ENCODE measurements around the gene KIT.

Gene KIT

GRCh38 chr4:54727346-54727745 lies 69.6 kb downstream of the KIT start:
- H3K4me3 ChIP-seq (ENCODE audit: low read length) = no peak overlapping the region
- TF ChIP-seq, protein P1, sequence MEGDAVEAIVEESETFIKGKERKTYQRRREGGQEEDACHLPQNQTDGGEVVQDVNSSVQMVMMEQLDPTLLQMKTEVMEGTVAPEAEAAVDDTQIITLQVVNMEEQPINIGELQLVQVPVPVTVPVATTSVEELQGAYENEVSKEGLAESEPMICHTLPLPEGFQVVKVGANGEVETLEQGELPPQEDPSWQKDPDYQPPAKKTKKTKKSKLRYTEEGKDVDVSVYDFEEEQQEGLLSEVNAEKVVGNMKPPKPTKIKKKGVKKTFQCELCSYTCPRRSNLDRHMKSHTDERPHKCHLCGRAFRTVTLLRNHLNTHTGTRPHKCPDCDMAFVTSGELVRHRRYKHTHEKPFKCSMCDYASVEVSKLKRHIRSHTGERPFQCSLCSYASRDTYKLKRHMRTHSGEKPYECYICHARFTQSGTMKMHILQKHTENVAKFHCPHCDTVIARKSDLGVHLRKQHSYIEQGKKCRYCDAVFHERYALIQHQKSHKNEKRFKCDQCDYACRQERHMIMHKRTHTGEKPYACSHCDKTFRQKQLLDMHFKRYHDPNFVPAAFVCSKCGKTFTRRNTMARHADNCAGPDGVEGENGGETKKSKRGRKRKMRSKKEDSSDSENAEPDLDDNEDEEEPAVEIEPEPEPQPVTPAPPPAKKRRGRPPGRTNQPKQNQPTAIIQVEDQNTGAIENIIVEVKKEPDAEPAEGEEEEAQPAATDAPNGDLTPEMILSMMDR (conservative IDR thresholded peaks at IDR 0.05; ENCODE audit: low read depth, low read length) = no peak
- no peak for DNase-seq (ENCODE audit: low read depth)

DNA sequence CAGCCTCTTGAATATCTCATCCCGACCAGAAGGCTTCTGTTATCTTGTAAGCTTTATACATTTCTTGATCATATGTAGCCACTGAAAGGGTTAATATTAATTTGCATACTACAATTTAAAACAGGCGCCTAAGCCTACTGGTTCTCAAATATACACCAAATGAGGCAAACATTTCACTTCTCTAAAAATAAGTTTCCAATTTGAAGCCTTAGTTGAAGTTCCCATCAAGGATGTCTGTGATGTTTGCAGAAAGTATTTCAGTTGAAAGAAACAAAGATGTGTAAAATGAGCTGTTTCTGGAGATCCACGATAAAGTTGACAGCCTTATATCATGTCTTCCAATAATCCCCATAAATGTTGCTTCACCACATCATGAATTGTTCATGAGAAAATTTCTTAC lies 70.6 kb downstream of the KIT start:
- TF ChIP-seq, protein P1 (conservative IDR thresholded peaks at IDR 0.05; ENCODE audit: low read depth, low read length) = no peak
- DNase-seq (ENCODE audit: low read depth) = no peak
- no peak overlapping the region for H3K4me3 ChIP-seq (ENCODE audit: low read length)

DNA sequence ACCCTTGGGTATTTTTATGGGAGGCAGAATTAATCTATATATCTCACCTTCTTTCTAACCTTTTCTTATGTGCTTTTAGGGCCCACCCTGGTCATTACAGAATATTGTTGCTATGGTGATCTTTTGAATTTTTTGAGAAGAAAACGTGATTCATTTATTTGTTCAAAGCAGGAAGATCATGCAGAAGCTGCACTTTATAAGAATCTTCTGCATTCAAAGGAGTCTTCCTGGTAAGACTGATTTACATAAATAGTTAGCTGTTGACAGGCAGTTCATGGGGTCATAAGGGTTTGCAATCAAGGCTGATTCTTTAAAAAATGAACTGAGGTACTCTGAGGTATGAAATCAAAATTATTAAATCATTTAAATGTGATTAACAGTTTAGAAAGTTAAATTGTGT lies 71.5 kb downstream of the KIT start:
- no peak overlapping the region for H3K4me3 ChIP-seq (ENCODE audit: low read length)
- no peak for DNase-seq (ENCODE audit: low read depth)
- TF ChIP-seq, protein P1 (conservative IDR thresholded peaks at IDR 0.05; ENCODE audit: low read depth, low read length) = no peak

- TF ChIP-seq, protein P1 (conservative IDR thresholded peaks at IDR 0.05; ENCODE audit: low read depth, low read length) = no peak
- no peak overlapping the region for H3K4me3 ChIP-seq (ENCODE audit: low read length)
- DNase-seq (ENCODE audit: low read depth) = no peak
These were observed 72.8 kb downstream of the KIT start for GRCh38 chr4:54730581-54730980.

DNA sequence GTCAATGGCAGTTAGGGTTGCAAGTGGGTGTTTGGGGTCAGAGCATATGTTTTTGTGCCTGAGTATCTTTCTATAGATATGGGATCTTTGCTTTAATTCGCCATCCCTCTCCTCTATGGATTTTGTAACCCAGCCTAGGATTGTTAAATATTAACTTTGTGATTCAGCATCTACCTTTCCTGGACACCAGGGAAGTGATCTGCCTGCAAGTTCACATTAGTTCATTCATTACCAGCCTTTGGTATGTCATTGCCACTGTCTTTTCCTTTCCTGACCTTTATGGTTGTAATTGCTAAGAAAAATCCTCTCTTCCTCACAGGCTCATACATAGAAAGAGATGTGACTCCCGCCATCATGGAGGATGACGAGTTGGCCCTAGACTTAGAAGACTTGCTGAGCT lies 73.8 kb downstream of the KIT start:
- TF ChIP-seq, protein P1 (conservative IDR thresholded peaks at IDR 0.05; ENCODE audit: low read depth, low read length) = no peak
- no peak for DNase-seq (ENCODE audit: low read depth)
- no peak overlapping the region for H3K4me3 ChIP-seq (ENCODE audit: low read length)

GRCh38 chr4:54731976-54732375 lies 74.2 kb downstream of the KIT start:
- TF ChIP-seq, protein P1 (conservative IDR thresholded peaks at IDR 0.05; ENCODE audit: low read depth, low read length) = no peak
- no peak for DNase-seq (ENCODE audit: low read depth)
- H3K4me3 ChIP-seq (ENCODE audit: low read length) = no peak overlapping the region

DNA sequence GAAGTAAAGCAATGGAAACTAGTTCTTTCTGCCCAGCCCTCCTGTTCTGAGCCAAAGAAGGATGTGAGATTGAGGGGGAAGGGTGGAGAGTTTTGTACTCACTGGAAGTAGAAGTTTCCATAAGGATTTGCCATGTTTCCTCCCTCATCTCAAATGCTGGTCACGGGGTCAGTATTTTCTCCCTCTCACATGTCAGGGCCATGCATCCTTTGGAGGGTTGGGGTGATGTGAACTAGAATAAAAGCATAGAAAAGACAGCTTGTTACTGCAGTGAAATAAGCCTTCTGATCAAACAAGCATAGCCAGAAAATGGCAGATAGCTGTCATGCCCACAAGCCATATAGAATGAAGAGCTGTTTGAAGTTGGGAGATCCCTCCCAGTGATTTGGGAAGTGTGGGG lies 79.7 kb downstream of the KIT start:
- DNase-seq (ENCODE audit: low read depth) = no peak
- TF ChIP-seq, protein P1 (conservative IDR thresholded peaks at IDR 0.05; ENCODE audit: low read depth, low read length) = no peak
- no peak overlapping the region for H3K4me3 ChIP-seq (ENCODE audit: low read length)

All from retinal pigment epithelial cell (primary cell).